GM23338 (cell line): Measurements from ENCODE around the gene GALNT1. TPM values are rescaled to one million over a fixed set of nuclear protein-coding genes. Genes with fewer than 3 reads are reported as not detected.

Experiments used
- ATAC-seq: fragments of 200-7000 bp; cut with Tn5 transposase; 3 replicates; pipeline ENCODE4 v1.9.1; 2020
- DNase-seq: peaks from one replicate; pipeline ENCODE4 v3.0.0-alpha.2; 2015; ENCODE audit warnings: low spot score
- H2AFZ ChIP-seq: fragments of 200-600 bp; sonication (generic); 2 replicates; pipeline ENCODE4 v1.8.0; 2016; ENCODE audit warnings: antibody characterized with exemption, mild to moderate bottlenecking, moderate library complexity
- H3F3A ChIP-seq: fragments of 200-600 bp; sonication (generic); replicated peaks from 2 replicates; pipeline ENCODE4 v1.8.0; 2017; ENCODE audit warnings: antibody characterized with exemption, mixed run types, low read depth
- H3K27ac ChIP-seq: fragments of 200-600 bp; sonication (generic); 2 replicates; pipeline ENCODE4 v1.6.1; 2016; ENCODE audit warnings: low read depth
- H3K27me3 ChIP-seq: fragments of 200-600 bp; sonication (generic); 2 replicates; pipeline ENCODE4 v1.8.0; 2016; ENCODE audit warnings: mild to moderate bottlenecking, mixed run types, moderate library complexity; ENCODE audit not compliant: insufficient read depth
- H3K36me3 ChIP-seq: fragments of 200-600 bp; sonication (generic); 2 replicates; pipeline ENCODE4 v1.8.0; 2016; ENCODE audit warnings: mild to moderate bottlenecking; ENCODE audit not compliant: insufficient read depth
- H3K4me1 ChIP-seq: fragments of 200-600 bp; sonication (generic); 2 replicates; pipeline ENCODE4 v1.8.0; 2016; ENCODE audit warnings: mild to moderate bottlenecking, moderate library complexity; ENCODE audit not compliant: insufficient read depth
- H3K4me2 ChIP-seq: fragments of 200-600 bp; sonication (generic); 2 replicates; pipeline ENCODE4 v1.7.1; 2017; ENCODE audit warnings: mixed run types
- H3K4me3 ChIP-seq: fragments of 200-600 bp; sonication (generic); 2 replicates; pipeline ENCODE4 v1.6.1; 2016; ENCODE audit warnings: mixed run types
- H3K79me2 ChIP-seq: fragments of 200-600 bp; sonication (generic); replicated peaks from 2 replicates; pipeline ENCODE4 v1.8.0; 2017; ENCODE audit warnings: mild to moderate bottlenecking; ENCODE audit not compliant: insufficient read depth
- H3K9me2 ChIP-seq: fragments of 200-600 bp; sonication (generic); 2 replicates; pipeline ENCODE4 v1.8.0; 2017; ENCODE audit not compliant: insufficient read depth
- H4K20me1 ChIP-seq: fragments of 200-600 bp; sonication (generic); replicated peaks from 2 replicates; pipeline ENCODE4 v1.8.0; 2017; ENCODE audit warnings: mild to moderate bottlenecking; ENCODE audit not compliant: insufficient read depth
- H3K27ac Mint-ChIP-seq: 2 replicates; pipeline ENCODE4 v1.8.0; 2020; ENCODE audit warnings: inconsistent platforms, mild to moderate bottlenecking, moderate library complexity, mixed read lengths
- H3K27me3 Mint-ChIP-seq: 3 replicates; pipeline ENCODE4 v1.8.0; 2022; ENCODE audit warnings: low read depth, mild to moderate bottlenecking, moderate library complexity, mixed read lengths, inconsistent platforms; ENCODE audit not compliant: insufficient read depth, poor library complexity
- H3K36me3 Mint-ChIP-seq: 3 replicates; pipeline ENCODE4 v1.8.0; 2021; ENCODE audit warnings: low read depth, mild to moderate bottlenecking, inconsistent platforms, moderate library complexity, mixed read lengths
- H3K4me1 Mint-ChIP-seq: 3 replicates; pipeline ENCODE4 v1.8.0; 2020; ENCODE audit warnings: mild to moderate bottlenecking, inconsistent platforms, mixed read lengths
- H3K4me3 Mint-ChIP-seq: 3 replicates; pipeline ENCODE4 v1.8.0; 2021; ENCODE audit warnings: moderate library complexity, mild to moderate bottlenecking, inconsistent platforms, mixed read lengths
- H3K9me3 Mint-ChIP-seq: 3 replicates; pipeline ENCODE4 v1.8.0; 2020; ENCODE audit warnings: moderate library complexity, mild to moderate bottlenecking, inconsistent platforms, mixed read lengths
- CREB1 ChIP-seq: fragments of 250-450 bp; sonication (Bioruptor Pico); IDR thresholded peaks from 2 replicates; pipeline ENCODE4 v1.5.0; 2020; ENCODE audit warnings: low read depth, mild to moderate bottlenecking, moderate library complexity
- EZH2 ChIP-seq: fragments of 200-600 bp; sonication (generic); IDR thresholded peaks from one replicate; pipeline ENCODE4 v1.8.0; 2017; ENCODE audit warnings: antibody characterized with exemption, mild to moderate bottlenecking, low read depth; ENCODE audit not compliant: unreplicated experiment
- EZH2phosphoT487 ChIP-seq: fragments of 200-600 bp; sonication (generic); IDR thresholded peaks from one replicate; pipeline ENCODE4 v1.8.1; 2018; ENCODE audit warnings: antibody characterized with exemption; ENCODE audit not compliant: unreplicated experiment
- JUNB ChIP-seq: IDR thresholded peaks from one replicate; pipeline ENCODE4 v1.6.1; 2016; ENCODE audit warnings: antibody characterized with exemption; ENCODE audit not compliant: unreplicated experiment
- NANOG ChIP-seq: IDR thresholded peaks from 2 replicates; pipeline ENCODE4 v1.6.1; 2016; ENCODE audit warnings: antibody characterized with exemption, borderline replicate concordance
- POLR2AphosphoS5 ChIP-seq: IDR thresholded peaks from 2 replicates; pipeline ENCODE4 v1.6.1; 2016; ENCODE audit warnings: antibody characterized with exemption, low read depth
- STAT1 ChIP-seq: IDR thresholded peaks from one replicate; pipeline ENCODE4 v1.6.1; 2016; ENCODE audit warnings: antibody characterized with exemption; ENCODE audit not compliant: unreplicated experiment
- ZNF114 ChIP-seq: fragments of 250-450 bp; sonication (Bioruptor Pico); IDR thresholded peaks from 2 replicates; pipeline ENCODE4 v1.5.0; 2020; ENCODE audit warnings: mild to moderate bottlenecking, moderate library complexity
- ZNF331 ChIP-seq: fragments of 250-450 bp; sonication (Bioruptor Pico); IDR thresholded peaks from 2 replicates; pipeline ENCODE4 v1.5.0; 2020; ENCODE audit warnings: low read depth, mild to moderate bottlenecking, moderate library complexity
- polyA plus RNA-seq: library from polyadenylated mRNA; unstranded; fragments of >200 nt; fragmentation: Nextera tagmentation; extraction: Ambion mirVana; gene quantifications from 2 replicates; pipeline ENCODE4 v1.2.1, GENCODE V29; 2016
- total RNA-seq: library from RNA; depleted of rRNA; stranded (reverse); fragments of >200 nt; shearing (Covaris generic); gene quantifications from 2 replicates; pipeline ENCODE4 v1.2.3, GENCODE V29; 2014
- TF ChIP-seq, protein P1 (sequence below): IDR thresholded peaks from one replicate; pipeline ENCODE4 v1.6.1; 2018; ENCODE audit warnings: antibody characterized with exemption; ENCODE audit not compliant: unreplicated experiment
- TF ChIP-seq, protein P2 (sequence below): IDR thresholded peaks from 2 replicates; pipeline ENCODE4 v1.6.1; 2016; ENCODE audit warnings: antibody characterized with exemption
- TF ChIP-seq, protein P3 (sequence below), 2 experiments: fragments of 200-600 bp in 1 of 2; sonication (generic) in 1 of 2; conservative IDR thresholded peaks; 2 replicates each; pipeline versions ENCODE4 v1.5.1 to v1.6.1; 2016 to 2017; ENCODE audit warnings: antibody characterized with exemption in 2 of 2, low read depth in 2 of 2, mild to moderate bottlenecking in 2 of 2, moderate library complexity in 1 of 2
- TF ChIP-seq, protein P4 (sequence below): fragments of 250-450 bp; sonication (Bioruptor Pico); IDR thresholded peaks from 2 replicates; pipeline ENCODE4 v1.5.0; 2020; ENCODE audit warnings: mild to moderate bottlenecking, moderate library complexity

The GALNT1 gene
- total and polyA plus RNA-seq, 2 experiments from 2014 or later: 37.4 to 60.8 TPM

DNA sequence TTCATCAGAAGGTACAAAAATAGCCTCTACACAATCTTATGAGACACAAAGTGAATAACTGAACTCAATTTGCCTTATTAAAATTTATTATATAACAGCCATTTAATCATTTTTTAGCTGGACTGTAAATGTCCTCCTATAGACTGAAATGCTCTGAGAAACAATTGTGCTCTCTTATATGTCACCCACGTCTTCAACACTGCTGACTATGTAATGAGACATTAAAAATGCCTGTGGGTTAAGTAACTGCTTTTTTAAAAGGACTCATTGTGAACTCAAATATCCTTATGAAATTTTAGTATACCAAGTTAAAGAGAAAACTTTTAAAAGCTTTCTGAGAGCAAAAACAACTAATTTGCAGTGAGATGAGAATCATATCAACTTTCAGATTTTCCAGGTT is 10.4 kb upstream of the GALNT1 start:
- no peaks in the 10 kb centered on the region for H4K20me1 ChIP-seq
- no peak overlapping the region for H3K4me2 ChIP-seq
- Mint-ChIP-seq H3K27ac (no peak overlapping the region), H3K4me1 (no peaks in the 10 kb centered on the region), H3K36me3 (peaks cover 3% of the 10 kb centered on the region), H3K9me3 (peaks cover 6% of the 10 kb centered on the region), H3K27me3 (no peaks in the 10 kb centered on the region), H3K4me3 (no peak overlapping the region)
- no peak overlapping the region for H3K27ac ChIP-seq
- no peaks in the 10 kb centered on the region for H3K36me3 ChIP-seq
- no peak overlapping the region for H2AFZ ChIP-seq
- H3K9me2 ChIP-seq: no peaks in the 10 kb centered on the region
- no peak for DNase-seq
- H3K27me3 ChIP-seq: no peaks in the 10 kb centered on the region
- no peak overlapping the region for H3K4me3 ChIP-seq
- H3K79me2 ChIP-seq: no peaks in the 10 kb centered on the region
- TF ChIP-seq STAT1 (no peak), EZH2phosphoT487 (no peak), ZNF114 (CRISPR knock-in tag) (no peak), NANOG (no peak), CREB1 (CRISPR knock-in tag) (no peak), JUNB (no peak), ZNF331 (CRISPR knock-in tag) (no peak), POLR2AphosphoS5 (no peak), EZH2 (no peak)
- TF ChIP-seq, protein P1, sequence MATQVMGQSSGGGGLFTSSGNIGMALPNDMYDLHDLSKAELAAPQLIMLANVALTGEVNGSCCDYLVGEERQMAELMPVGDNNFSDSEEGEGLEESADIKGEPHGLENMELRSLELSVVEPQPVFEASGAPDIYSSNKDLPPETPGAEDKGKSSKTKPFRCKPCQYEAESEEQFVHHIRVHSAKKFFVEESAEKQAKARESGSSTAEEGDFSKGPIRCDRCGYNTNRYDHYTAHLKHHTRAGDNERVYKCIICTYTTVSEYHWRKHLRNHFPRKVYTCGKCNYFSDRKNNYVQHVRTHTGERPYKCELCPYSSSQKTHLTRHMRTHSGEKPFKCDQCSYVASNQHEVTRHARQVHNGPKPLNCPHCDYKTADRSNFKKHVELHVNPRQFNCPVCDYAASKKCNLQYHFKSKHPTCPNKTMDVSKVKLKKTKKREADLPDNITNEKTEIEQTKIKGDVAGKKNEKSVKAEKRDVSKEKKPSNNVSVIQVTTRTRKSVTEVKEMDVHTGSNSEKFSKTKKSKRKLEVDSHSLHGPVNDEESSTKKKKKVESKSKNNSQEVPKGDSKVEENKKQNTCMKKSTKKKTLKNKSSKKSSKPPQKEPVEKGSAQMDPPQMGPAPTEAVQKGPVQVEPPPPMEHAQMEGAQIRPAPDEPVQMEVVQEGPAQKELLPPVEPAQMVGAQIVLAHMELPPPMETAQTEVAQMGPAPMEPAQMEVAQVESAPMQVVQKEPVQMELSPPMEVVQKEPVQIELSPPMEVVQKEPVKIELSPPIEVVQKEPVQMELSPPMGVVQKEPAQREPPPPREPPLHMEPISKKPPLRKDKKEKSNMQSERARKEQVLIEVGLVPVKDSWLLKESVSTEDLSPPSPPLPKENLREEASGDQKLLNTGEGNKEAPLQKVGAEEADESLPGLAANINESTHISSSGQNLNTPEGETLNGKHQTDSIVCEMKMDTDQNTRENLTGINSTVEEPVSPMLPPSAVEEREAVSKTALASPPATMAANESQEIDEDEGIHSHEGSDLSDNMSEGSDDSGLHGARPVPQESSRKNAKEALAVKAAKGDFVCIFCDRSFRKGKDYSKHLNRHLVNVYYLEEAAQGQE: no peak
- TF ChIP-seq, protein P2, sequence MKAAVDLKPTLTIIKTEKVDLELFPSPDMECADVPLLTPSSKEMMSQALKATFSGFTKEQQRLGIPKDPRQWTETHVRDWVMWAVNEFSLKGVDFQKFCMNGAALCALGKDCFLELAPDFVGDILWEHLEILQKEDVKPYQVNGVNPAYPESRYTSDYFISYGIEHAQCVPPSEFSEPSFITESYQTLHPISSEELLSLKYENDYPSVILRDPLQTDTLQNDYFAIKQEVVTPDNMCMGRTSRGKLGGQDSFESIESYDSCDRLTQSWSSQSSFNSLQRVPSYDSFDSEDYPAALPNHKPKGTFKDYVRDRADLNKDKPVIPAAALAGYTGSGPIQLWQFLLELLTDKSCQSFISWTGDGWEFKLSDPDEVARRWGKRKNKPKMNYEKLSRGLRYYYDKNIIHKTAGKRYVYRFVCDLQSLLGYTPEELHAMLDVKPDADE: no peak
- TF ChIP-seq, protein P3, sequence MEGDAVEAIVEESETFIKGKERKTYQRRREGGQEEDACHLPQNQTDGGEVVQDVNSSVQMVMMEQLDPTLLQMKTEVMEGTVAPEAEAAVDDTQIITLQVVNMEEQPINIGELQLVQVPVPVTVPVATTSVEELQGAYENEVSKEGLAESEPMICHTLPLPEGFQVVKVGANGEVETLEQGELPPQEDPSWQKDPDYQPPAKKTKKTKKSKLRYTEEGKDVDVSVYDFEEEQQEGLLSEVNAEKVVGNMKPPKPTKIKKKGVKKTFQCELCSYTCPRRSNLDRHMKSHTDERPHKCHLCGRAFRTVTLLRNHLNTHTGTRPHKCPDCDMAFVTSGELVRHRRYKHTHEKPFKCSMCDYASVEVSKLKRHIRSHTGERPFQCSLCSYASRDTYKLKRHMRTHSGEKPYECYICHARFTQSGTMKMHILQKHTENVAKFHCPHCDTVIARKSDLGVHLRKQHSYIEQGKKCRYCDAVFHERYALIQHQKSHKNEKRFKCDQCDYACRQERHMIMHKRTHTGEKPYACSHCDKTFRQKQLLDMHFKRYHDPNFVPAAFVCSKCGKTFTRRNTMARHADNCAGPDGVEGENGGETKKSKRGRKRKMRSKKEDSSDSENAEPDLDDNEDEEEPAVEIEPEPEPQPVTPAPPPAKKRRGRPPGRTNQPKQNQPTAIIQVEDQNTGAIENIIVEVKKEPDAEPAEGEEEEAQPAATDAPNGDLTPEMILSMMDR (conservative IDR thresholded peaks at IDR 0.05; ENCODE audit: low read depth in 2 of 2): no peak
- TF ChIP-seq, protein P4, sequence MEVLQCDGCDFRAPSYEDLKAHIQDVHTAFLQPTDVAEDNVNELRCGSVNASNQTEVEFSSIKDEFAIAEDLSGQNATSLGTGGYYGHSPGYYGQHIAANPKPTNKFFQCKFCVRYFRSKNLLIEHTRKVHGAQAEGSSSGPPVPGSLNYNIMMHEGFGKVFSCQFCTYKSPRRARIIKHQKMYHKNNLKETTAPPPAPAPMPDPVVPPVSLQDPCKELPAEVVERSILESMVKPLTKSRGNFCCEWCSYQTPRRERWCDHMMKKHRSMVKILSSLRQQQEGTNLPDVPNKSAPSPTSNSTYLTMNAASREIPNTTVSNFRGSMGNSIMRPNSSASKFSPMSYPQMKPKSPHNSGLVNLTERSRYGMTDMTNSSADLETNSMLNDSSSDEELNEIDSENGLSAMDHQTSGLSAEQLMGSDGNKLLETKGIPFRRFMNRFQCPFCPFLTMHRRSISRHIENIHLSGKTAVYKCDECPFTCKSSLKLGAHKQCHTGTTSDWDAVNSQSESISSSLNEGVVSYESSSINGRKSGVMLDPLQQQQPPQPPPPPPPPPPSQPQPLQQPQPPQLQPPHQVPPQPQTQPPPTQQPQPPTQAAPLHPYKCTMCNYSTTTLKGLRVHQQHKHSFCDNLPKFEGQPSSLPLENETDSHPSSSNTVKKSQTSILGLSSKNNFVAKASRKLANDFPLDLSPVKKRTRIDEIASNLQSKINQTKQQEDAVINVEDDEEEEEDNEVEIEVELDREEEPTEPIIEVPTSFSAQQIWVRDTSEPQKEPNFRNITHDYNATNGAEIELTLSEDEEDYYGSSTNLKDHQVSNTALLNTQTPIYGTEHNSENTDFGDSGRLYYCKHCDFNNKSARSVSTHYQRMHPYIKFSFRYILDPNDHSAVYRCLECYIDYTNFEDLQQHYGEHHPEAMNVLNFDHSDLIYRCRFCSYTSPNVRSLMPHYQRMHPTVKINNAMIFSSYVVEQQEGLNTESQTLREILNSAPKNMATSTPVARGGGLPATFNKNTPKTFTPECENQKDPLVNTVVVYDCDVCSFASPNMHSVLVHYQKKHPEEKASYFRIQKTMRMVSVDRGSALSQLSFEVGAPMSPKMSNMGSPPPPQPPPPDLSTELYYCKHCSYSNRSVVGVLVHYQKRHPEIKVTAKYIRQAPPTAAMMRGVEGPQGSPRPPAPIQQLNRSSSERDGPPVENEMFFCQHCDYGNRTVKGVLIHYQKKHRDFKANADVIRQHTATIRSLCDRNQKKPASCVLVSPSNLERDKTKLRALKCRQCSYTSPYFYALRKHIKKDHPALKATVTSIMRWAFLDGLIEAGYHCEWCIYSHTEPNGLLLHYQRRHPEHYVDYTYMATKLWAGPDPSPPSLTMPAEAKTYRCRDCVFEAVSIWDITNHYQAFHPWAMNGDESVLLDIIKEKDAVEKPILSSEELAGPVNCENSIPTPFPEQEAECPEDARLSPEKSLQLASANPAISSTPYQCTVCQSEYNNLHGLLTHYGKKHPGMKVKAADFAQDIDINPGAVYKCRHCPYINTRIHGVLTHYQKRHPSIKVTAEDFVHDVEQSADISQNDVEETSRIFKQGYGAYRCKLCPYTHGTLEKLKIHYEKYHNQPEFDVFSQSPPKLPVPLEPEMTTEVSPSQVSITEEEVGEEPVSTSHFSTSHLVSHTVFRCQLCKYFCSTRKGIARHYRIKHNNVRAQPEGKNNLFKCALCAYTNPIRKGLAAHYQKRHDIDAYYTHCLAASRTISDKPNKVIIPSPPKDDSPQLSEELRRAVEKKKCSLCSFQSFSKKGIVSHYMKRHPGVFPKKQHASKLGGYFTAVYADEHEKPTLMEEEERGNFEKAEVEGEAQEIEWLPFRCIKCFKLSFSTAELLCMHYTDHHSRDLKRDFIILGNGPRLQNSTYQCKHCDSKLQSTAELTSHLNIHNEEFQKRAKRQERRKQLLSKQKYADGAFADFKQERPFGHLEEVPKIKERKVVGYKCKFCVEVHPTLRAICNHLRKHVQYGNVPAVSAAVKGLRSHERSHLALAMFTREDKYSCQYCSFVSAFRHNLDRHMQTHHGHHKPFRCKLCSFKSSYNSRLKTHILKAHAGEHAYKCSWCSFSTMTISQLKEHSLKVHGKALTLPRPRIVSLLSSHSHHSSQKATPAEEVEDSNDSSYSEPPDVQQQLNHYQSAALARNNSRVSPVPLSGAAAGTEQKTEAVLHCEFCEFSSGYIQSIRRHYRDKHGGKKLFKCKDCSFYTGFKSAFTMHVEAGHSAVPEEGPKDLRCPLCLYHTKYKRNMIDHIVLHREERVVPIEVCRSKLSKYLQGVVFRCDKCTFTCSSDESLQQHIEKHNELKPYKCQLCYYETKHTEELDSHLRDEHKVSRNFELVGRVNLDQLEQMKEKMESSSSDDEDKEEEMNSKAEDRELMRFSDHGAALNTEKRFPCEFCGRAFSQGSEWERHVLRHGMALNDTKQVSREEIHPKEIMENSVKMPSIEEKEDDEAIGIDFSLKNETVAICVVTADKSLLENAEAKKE (CRISPR knock-in tag): no peak
- H3F3A ChIP-seq: no peaks in the 10 kb centered on the region
- no peak for ATAC-seq
- H3K4me1 ChIP-seq: no peaks in the 10 kb centered on the region
